K562 (cell line): Measurements from ENCODE around the gene DTX3. TPM values are rescaled to one million over a fixed set of nuclear protein-coding genes. Genes with fewer than 3 reads are reported as not detected.

Experiments used
- ATAC-seq: fragments of 200-7000 bp; cut with Tn5 transposase; 3 replicates; pipeline ENCODE4 v1.9.1; 2020; ENCODE audit warnings: moderate library complexity
- BruUV-seq: library from RNA; stranded (reverse); fragments of 400-500 nt; replicated peaks from 2 replicates; lab custom pipeline; 2021; lab: Mats Ljungman, UMichigan
- CTCF ChIA-PET: fragments of 300-600 bp; formaldehyde crosslinking; extraction: SDS; loops from one replicate; lab custom pipeline; 2021; ENCODE audit warnings: low intra/inter-chr PET ratio; lab: Yijun Ruan, JAX
- POLR2A ChIA-PET: fragments of 300-600, 350-650 bp; sonication (Branson Sonifier 250); formaldehyde crosslinking; extraction: SDS; loops from one replicate; lab custom pipeline; 2021; ENCODE audit warnings: antibody characterized with exemption, inconsistent platforms; lab: Yijun Ruan, JAX
- DNase-seq, 4 experiments: peaks; one replicate each; pipeline versions ENCODE4 v3.0.0 to v3.0.0-alpha.2; 2011 to 2018; ENCODE audit warnings: low spot score in 3 of 4, mixed read lengths in 3 of 4; ENCODE audit errors: extremely low read depth in 1 of 4
- FAIRE-seq: peaks from 2 replicates; lab custom pipeline; 2011; peaks lifted over from hg19 to GRCh38; lab: Jason Lieb, UNC
- H2AFZ ChIP-seq: 2 replicates; pipeline ENCODE4 v1.6.0; 2011; ENCODE audit warnings: low read depth, low read length, control low read depth, inconsistent platforms
- H3K27ac ChIP-seq: fragments of 200-600 bp; 3 replicates; pipeline ENCODE4 v1.8.0; 2011; ENCODE audit warnings: low read depth, mild to moderate bottlenecking, control low read depth, inconsistent platforms, low read length, moderate library complexity, mixed read lengths; ENCODE audit errors: extremely low read depth
- H3K27me3 ChIP-seq, 2 experiments: fragments of 300-600 bp in 1 of 2; 2 replicates in 1 of 2; 3 replicates in 1 of 2; pipeline versions ENCODE4 v1.6.0 to v1.8.0; 2011; ENCODE audit warnings: inconsistent platforms in 2 of 2, low read length in 2 of 2, mild to moderate bottlenecking in 1 of 2, mixed read lengths in 1 of 2, moderate library complexity in 1 of 2; ENCODE audit not compliant: control insufficient read depth in 2 of 2, insufficient read depth in 2 of 2
- H3K36me3 ChIP-seq: fragments of 300-600 bp; 3 replicates; pipeline ENCODE4 v1.8.0; 2011; ENCODE audit warnings: mild to moderate bottlenecking, low read length, inconsistent platforms; ENCODE audit not compliant: control insufficient read depth, insufficient read depth
- H3K4me1 ChIP-seq, 2 experiments: fragments of 200-600 bp in 1 of 2; replicated peaks in 1 of 2; 2 replicates in 1 of 2; 3 replicates in 1 of 2; pipeline versions ENCODE4 v1.5.1 to v1.8.0; 2011; ENCODE audit warnings: inconsistent platforms in 2 of 2, low read length in 2 of 2, mild to moderate bottlenecking in 1 of 2, mixed read lengths in 1 of 2, moderate library complexity in 1 of 2; ENCODE audit not compliant: control insufficient read depth in 2 of 2, insufficient read depth in 2 of 2
- H3K4me2 ChIP-seq: 2 replicates; pipeline ENCODE4 v1.6.1; 2011; ENCODE audit warnings: low read length, control low read depth, inconsistent platforms, mixed read lengths; ENCODE audit not compliant: insufficient read depth
- H3K4me3 ChIP-seq: fragments of 200-600 bp; sonication (generic), shearing (Covaris generic); 2 replicates; pipeline ENCODE4 v1.5.1; 2016; ENCODE audit warnings: control low read depth, inconsistent platforms
- H3K79me2 ChIP-seq: fragments of 200-600 bp; 3 replicates; pipeline ENCODE4 v1.8.0; 2011; ENCODE audit warnings: low read length, inconsistent platforms; ENCODE audit not compliant: control insufficient read depth, insufficient read depth
- H3K9ac ChIP-seq, 2 experiments: 2 replicates each; pipeline versions ENCODE4 v1.6.0 to v1.6.1; 2011; ENCODE audit warnings: low read depth in 2 of 2, low read length in 2 of 2, control low read depth in 1 of 2, inconsistent platforms in 1 of 2, mild to moderate bottlenecking in 1 of 2, mixed read lengths in 1 of 2; ENCODE audit not compliant: insufficient read depth in 1 of 2
- H3K9me1 ChIP-seq: one replicate; pipeline ENCODE4 v1.6.0; 2011; ENCODE audit warnings: inconsistent platforms, mild to moderate bottlenecking, low read length, moderate library complexity; ENCODE audit not compliant: control insufficient read depth, insufficient read depth
- H3K9me3 ChIP-seq: replicated peaks from 2 replicates; pipeline ENCODE4 v1.5.1; 2011; ENCODE audit warnings: low read depth, low read length, inconsistent platforms; ENCODE audit not compliant: control insufficient read depth, insufficient read depth
- H4K20me1 ChIP-seq: replicated peaks from 2 replicates; pipeline ENCODE4 v1.6.1; 2011; ENCODE audit warnings: low read length, inconsistent platforms, mixed read lengths; ENCODE audit not compliant: control insufficient read depth, insufficient read depth
- ARID4B ChIP-seq: sonication (generic); formaldehyde crosslinking; IDR thresholded peaks from 2 replicates; pipeline ENCODE4 v1.8.0; 2022; ENCODE audit warnings: mild to moderate bottlenecking, missing genetic modification reagents
- BHLHE40 ChIP-seq: IDR thresholded peaks from 2 replicates; pipeline ENCODE4 v1.6.1; 2011; ENCODE audit warnings: low read length, improper control_type of control experiment
- MAFF ChIP-seq: IDR thresholded peaks from 2 replicates; pipeline ENCODE4 v1.6.1; 2012; ENCODE audit warnings: low read length, improper control_type of control experiment
- SFPQ ChIP-seq: fragments of 200-400 bp; formaldehyde crosslinking; IDR thresholded peaks from 2 replicates; pipeline ENCODE4 v1.6.1; 2017; ENCODE audit warnings: mild to moderate bottlenecking, low read depth, low read length, moderate library complexity
- TCF3 ChIP-seq: sonication (generic); formaldehyde crosslinking; IDR thresholded peaks from 2 replicates; pipeline ENCODE4 v1.4.0; 2020; ENCODE audit warnings: mild to moderate bottlenecking, missing genetic modification reagents
- TRIM24 ChIP-seq, 2 experiments: fragments of 450-650 bp; IDR thresholded peaks; 2 replicates each; pipeline ENCODE4 v1.6.1; 2016
- ZBTB33 ChIP-seq: sonication (generic); formaldehyde crosslinking; IDR thresholded peaks from 2 replicates; pipeline ENCODE4 v1.8.1; 2023; ENCODE audit warnings: mild to moderate bottlenecking, missing genetic modification reagents
- ZNF263 ChIP-seq: sonication (generic); formaldehyde crosslinking; IDR thresholded peaks from 2 replicates; pipeline ENCODE4 v1.8.0; 2022; ENCODE audit warnings: mild to moderate bottlenecking, missing genetic modification reagents, borderline replicate concordance
- ZNF511 ChIP-seq: sonication (generic); formaldehyde crosslinking; IDR thresholded peaks from 2 replicates; pipeline ENCODE4 v1.8.0; 2022; ENCODE audit warnings: mild to moderate bottlenecking, missing genetic modification reagents
- WGBS: fragments of 100-300 bp; shearing (Covaris generic); methylation state at CpG from one replicate; pipeline ENCODE4 v1.1.6; 2016; ENCODE audit warnings: low coverage, mixed read lengths; ENCODE audit not compliant: insufficient coverage; ENCODE audit errors: missing lambda C conversion rate; 5-methylcytosine and 5-hydroxymethylcytosine counted together
- in situ Hi-C: fragments of 300-500 bp; cut with MboI; formaldehyde crosslinking; loops from 4 replicates; pipeline ENCODE4 v1.15.0; 2018; ENCODE audit warnings: inconsistent platforms, mixed read lengths
- intact Hi-C: fragments of 100-400 bp; cut with micrococcal nuclease; formaldehyde crosslinking; loops from 2 replicates; pipeline ENCODE4 v1.14.2; 2022
- polyA plus RNA-seq, 8 experiments: library from polyadenylated mRNA; depleted of rRNA in 4 of 8; stranded (reverse) in 5 of 8; unstranded in 3 of 8; fragments of >200 nt; fragmentation: Nextera tagmentation in 2 of 8; fragmentation: Illumina TruSeq in 1 of 8; extraction: Ambion mirVana in 2 of 8; extraction: Trizol in 1 of 8; gene quantifications; 2 replicates each; pipeline versions ENCODE4 v1.2.1 to v1.2.3, GENCODE V29; 2011 to 2014; ENCODE audit warnings: inconsistent platforms in 1 of 8, missing spikeins in 1 of 8
- total RNA-seq, 7 experiments: library from RNA; depleted of rRNA in 6 of 7; stranded (reverse); fragments of >200 nt in 6 of 7; fragmentation: Illumina TruSeq in 2 of 7; extraction: Trizol in 2 of 7; gene quantifications; 2 replicates each; pipeline versions ENCODE4 v1.2.1 to v1.2.3, GENCODE V29; 2011 to 2021; ENCODE audit warnings: low replicate concordance in 1 of 7

The DTX3 gene
- total and polyA plus RNA-seq, 9 of the 15 experiments (the other 6 are each of a cell fraction or from before 2014, with no cell fraction given): 0.03 to 0.09 (median 0.06) TPM; not detected in 6

GRCh38 chr12:57620936-57621496, 16.4 kb downstream of the DTX3 start (continued):
- peak; percentile 84 for TF ChIP-seq ZBTB33 (CRISPR knock-in tag)
- no peak for TF ChIP-seq ZNF263 (CRISPR knock-in tag)
- TF ChIP-seq BHLHE40: peak; percentile 33; the same call in 1 of the 2 replicates
- no peak for TF ChIP-seq ZNF511 (CRISPR knock-in tag)

- POLR2A ChIA-PET: interaction anchor here (0.9 to 1.4 kb wide), 5 partner anchors 9 to 105 kb away, joined by 3 to 5 read pairs (median 4); partner anchors contain the start of genes ARHGEF25, B4GALNT1 and DDIT3
- intact Hi-C loops: loop anchor here (1.0 to 5.0 kb wide), 2 partner anchors 38 to 99 kb away; partner anchors contain the start of genes DDIT3 and MBD6
- Histone ChIP-seq H3K4me3 (peak overlapping the region; percentile 30), H3K4me2 (peak overlapping the region; percentile 76), H3K4me1 (peaks cover 27 to 41% of the 10 kb centered on the region in 2 experiments), H3K79me2 (no peaks in the 10 kb centered on the region), H3K27me3 (no peaks in the 10 kb centered on the region), H3K27ac (no peak overlapping the region), H2AFZ (peak overlapping the region; percentile 94), H3K9me3 (no peaks in the 10 kb centered on the region), H3K9ac (peak overlapping the region; percentile 27 to 90; a peak in 3 of 4 replicates), H3K36me3 (peaks cover 9% of the 10 kb centered on the region; the same call in 1 of the 3 replicates), H4K20me1 (no peaks in the 10 kb centered on the region), H3K9me1 (no peaks in the 10 kb centered on the region)
- peak; percentile 91 for FAIRE-seq
- CTCF ChIA-PET: interaction anchor here (0.7 to 2.7 kb wide), 2 partner anchors 11 to 39 kb away, joined by 3 to 36 read pairs; no protein-coding TSS in a partner anchor
- 5% methylated on average over 39 of the region's 49 CpGs for WGBS
- peak; percentile 75 to 87 (median 86) for DNase-seq
- in situ Hi-C loops: no loop called here
- no TSS peak for BruUV-seq
- ATAC-seq: peak; percentile 93
- TF ChIP-seq TCF3 (no peak), MAFF (no peak), SFPQ (no peak), TRIM24 (IDR thresholded peaks at IDR 0.05) (no peak), ARID4B (CRISPR knock-in tag) (no peak)
Observed at GRCh38 chr12:57621497-57622292, 17.1 kb downstream of the DTX3 start.
